Measurements from ENCODE around the gene PSMB3.
"Not testable (repeated sequence)": the region's sequence is repeated elsewhere in the genome, so short reads cannot be mapped to it uniquely, and the experiment has no call there.

The PSMB3 gene

GRCh38 chr17:38777641-38778250, 25.2 kb downstream of the PSMB3 start:
- H3K27me3 ChIP-seq (ENCODE audit: insufficient read depth, low read depth, severe bottlenecking), result no peaks in the 10 kb centered on the region
- TF ChIP-seq, protein P1, sequence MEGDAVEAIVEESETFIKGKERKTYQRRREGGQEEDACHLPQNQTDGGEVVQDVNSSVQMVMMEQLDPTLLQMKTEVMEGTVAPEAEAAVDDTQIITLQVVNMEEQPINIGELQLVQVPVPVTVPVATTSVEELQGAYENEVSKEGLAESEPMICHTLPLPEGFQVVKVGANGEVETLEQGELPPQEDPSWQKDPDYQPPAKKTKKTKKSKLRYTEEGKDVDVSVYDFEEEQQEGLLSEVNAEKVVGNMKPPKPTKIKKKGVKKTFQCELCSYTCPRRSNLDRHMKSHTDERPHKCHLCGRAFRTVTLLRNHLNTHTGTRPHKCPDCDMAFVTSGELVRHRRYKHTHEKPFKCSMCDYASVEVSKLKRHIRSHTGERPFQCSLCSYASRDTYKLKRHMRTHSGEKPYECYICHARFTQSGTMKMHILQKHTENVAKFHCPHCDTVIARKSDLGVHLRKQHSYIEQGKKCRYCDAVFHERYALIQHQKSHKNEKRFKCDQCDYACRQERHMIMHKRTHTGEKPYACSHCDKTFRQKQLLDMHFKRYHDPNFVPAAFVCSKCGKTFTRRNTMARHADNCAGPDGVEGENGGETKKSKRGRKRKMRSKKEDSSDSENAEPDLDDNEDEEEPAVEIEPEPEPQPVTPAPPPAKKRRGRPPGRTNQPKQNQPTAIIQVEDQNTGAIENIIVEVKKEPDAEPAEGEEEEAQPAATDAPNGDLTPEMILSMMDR (IDR thresholded peaks at IDR 0.05; ENCODE audit: low read depth, low read length), result no peak
- H3K36me3 ChIP-seq, result peaks cover 89% of the 10 kb centered on the region
- H3K27ac ChIP-seq, result no peak overlapping the region
- H3K4me3 ChIP-seq (ENCODE audit: low read depth, low read length), result no peak overlapping the region
- H3K9me3 ChIP-seq (ENCODE audit: severe bottlenecking), result no peaks in the 10 kb centered on the region
- no peak for DNase-seq

- H3K27me3 ChIP-seq (ENCODE audit: insufficient read depth, low read depth, severe bottlenecking), result no peaks in the 10 kb centered on the region
- peaks cover 88% of the 10 kb centered on the region for H3K36me3 ChIP-seq
- no peak overlapping the region for H3K27ac ChIP-seq
- no peak for DNase-seq
- no peaks in the 10 kb centered on the region for H3K9me3 ChIP-seq (ENCODE audit: severe bottlenecking)
- TF ChIP-seq, protein P1 (IDR thresholded peaks at IDR 0.05; ENCODE audit: low read depth, low read length), result no peak
- H3K4me3 ChIP-seq (ENCODE audit: low read depth, low read length), result no peak overlapping the region
These were observed 27.6 kb downstream of the PSMB3 start for GRCh38 chr17:38779965-38780752.

DNA sequence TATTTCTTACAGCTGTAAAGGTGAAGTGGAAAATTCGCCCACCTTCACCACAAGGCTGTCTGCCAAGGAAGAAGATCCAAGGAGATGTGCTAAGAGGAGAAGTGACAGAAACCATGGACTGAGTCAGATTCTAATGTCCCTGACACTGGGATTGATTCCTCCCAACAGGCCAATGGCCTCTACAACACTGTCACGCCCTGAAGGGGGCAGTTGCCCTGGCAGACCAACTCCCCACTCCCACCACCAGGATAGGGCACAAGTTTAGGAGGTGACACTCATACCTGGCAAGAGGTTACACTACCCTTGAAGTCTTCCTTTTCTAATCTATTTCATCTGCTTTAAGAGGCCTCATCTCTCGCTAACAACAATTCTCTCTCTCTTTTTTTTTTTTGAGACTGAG, 30.7 kb downstream of the PSMB3 start:
- no peaks in the 10 kb centered on the region for H3K9me3 ChIP-seq (ENCODE audit: severe bottlenecking)
- no peak overlapping the region for H3K4me3 ChIP-seq (ENCODE audit: low read depth, low read length)
- H3K36me3 ChIP-seq, result peaks cover 74% of the 10 kb centered on the region
- H3K27ac ChIP-seq, result no peak overlapping the region
- no peaks in the 10 kb centered on the region for H3K27me3 ChIP-seq (ENCODE audit: insufficient read depth, low read depth, severe bottlenecking)
- DNase-seq, result no peak
- TF ChIP-seq, protein P1 (IDR thresholded peaks at IDR 0.05; ENCODE audit: low read depth, low read length), result no peak

DNA sequence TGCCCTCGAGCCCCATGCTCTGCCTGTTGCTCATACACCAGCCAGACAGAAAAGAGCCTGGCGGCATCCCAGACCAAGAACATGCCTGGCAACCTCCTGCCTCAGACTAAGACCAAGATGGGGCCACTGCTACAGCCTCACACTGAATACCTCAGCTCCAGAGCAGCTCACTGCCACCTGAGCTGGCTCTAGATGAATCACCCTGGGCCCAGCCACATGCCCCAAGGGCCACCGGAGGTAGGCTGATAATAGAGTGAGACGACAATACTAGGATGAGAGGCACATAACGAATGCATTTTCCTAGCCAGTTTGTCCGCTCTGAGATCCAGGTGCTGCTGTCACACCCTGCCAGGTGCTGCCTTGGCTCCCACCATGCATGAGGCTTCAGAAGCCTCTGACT, 33.8 kb downstream of the PSMB3 start:
- Histone ChIP-seq H3K27me3 (ENCODE audit: insufficient read depth, low read depth, severe bottlenecking) (no peaks in the 10 kb centered on the region), H3K36me3 (peaks cover 47% of the 10 kb centered on the region), H3K4me3 (ENCODE audit: low read depth, low read length) (no peak overlapping the region), H3K9me3 (ENCODE audit: severe bottlenecking) (no peaks in the 10 kb centered on the region), H3K27ac (no peak overlapping the region)
- DNase-seq, result no peak
- TF ChIP-seq, protein P1 (IDR thresholded peaks at IDR 0.05; ENCODE audit: low read depth, low read length), result no peak

DNA sequence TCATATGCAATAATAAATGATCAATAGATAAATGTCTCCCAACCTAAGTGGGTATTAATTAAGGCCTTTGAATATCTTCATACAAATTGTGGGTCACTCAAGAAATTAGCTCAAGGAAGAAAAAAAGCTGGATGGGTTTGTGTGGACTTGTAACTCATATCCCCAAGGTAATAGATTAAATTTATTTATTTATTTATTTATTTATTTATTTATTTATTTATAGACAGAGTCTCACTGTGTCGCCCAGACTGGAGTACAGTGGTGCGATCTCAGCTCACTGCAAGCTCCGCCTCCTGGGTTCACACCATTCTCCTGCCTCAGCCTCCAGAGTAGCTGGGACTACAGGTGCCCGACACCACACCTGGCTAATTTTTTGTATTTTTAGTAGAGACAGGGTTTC, 35.5 kb downstream of the PSMB3 start:
- not testable (repeated sequence) for DNase-seq; H3K27ac ChIP-seq; H3K9me3 ChIP-seq (ENCODE audit: severe bottlenecking); H3K4me3 ChIP-seq (ENCODE audit: low read depth, low read length); H3K27me3 ChIP-seq (ENCODE audit: insufficient read depth, low read depth, severe bottlenecking)
- peaks cover 35% of the 10 kb centered on the region for H3K36me3 ChIP-seq

- H3K36me3 ChIP-seq, result peaks cover 25% of the 10 kb centered on the region
- no peak overlapping the region for H3K4me3 ChIP-seq (ENCODE audit: low read depth, low read length)
- H3K27ac ChIP-seq, result no peak overlapping the region
- no peaks in the 10 kb centered on the region for H3K27me3 ChIP-seq (ENCODE audit: insufficient read depth, low read depth, severe bottlenecking)
- DNase-seq, result peak; percentile 77
- H3K9me3 ChIP-seq (ENCODE audit: severe bottlenecking), result no peaks in the 10 kb centered on the region
- TF ChIP-seq, protein P1 (IDR thresholded peaks at IDR 0.05; ENCODE audit: low read depth, low read length), result no peak
These were observed 36.6 kb downstream of the PSMB3 start for GRCh38 chr17:38789185-38789584.

- not testable (repeated sequence) for DNase-seq; H3K9me3 ChIP-seq (ENCODE audit: severe bottlenecking); H3K27ac ChIP-seq; H3K4me3 ChIP-seq (ENCODE audit: low read depth, low read length); H3K27me3 ChIP-seq (ENCODE audit: insufficient read depth, low read depth, severe bottlenecking)
- H3K36me3 ChIP-seq, result peaks cover 16% of the 10 kb centered on the region
These were observed 37.7 kb downstream of the PSMB3 start for GRCh38 chr17:38790148-38790707.
